Adipose tissue (tissue), 3 donors: Measurements from ENCODE around the gene MAFG. TPM values are rescaled to one million over a fixed set of nuclear protein-coding genes. Genes with fewer than 3 reads are reported as not detected.

Experiments used
- H3K27ac ChIP-seq: one replicate; pipeline ENCODE4 v1.5.1; 2013; ENCODE audit warnings: low read depth, low read length
- WGBS, 3 donors: extraction: QIAGEN DNeasy Blood & Tissue Kit; methylation state at CpG; one replicate each; pipeline ENCODE4 v1.1.7; 2013; 5-methylcytosine and 5-hydroxymethylcytosine counted together
- polyA plus RNA-seq, 3 donors: library from polyadenylated mRNA; stranded (reverse); fragments of 200-250 nt; gene quantifications; one replicate each; pipeline ENCODE4 v1.2.3, GENCODE V29; 2013
- donor health status: healthy with polysubstance abuse.
- donor health status: Bipolar disorder and iron deficiency.
- donor health status: healthy.

The MAFG gene
- polyA plus RNA-seq, 3 donors: 5.2 to 13.9 (median 13.8) TPM

GRCh38 chr17:81904600-81905423 is 22.7 kb downstream of the MAFG start:
- 91 to 92% (median 91%) methylated on average over 27 to 28 of the region's 28 CpGs for WGBS, 3 donors

GRCh38 chr17:81903896-81904599 is 23.5 kb downstream of the MAFG start:
- WGBS, 3 donors: 94 to 96% (median 94%) methylated on average over 24 of the region's 24 CpGs
- H3K27ac ChIP-seq: no peak overlapping the region

More at GRCh38 chr17:81904600-81905423, 22.7 kb downstream of the MAFG start:
- no peak overlapping the region for H3K27ac ChIP-seq

GRCh38 chr17:81903415-81903831 is 24.1 kb downstream of the MAFG start:
- 93 to 99% (median 97%) methylated on average over 10 of the region's 10 CpGs for WGBS, 3 donors
- no peak overlapping the region for H3K27ac ChIP-seq

- WGBS, 3 donors: 30 to 37% (median 34%) methylated on average over 42 to 47 of the region's 47 CpGs
Measured at GRCh38 chr17:81902653-81903414, 24.7 kb downstream of the MAFG start.

GRCh38 chr17:81902023-81902652 is 25.4 kb downstream of the MAFG start, which contains the start of gene NPB:
NPB (plus strand) TSS chr17:81902238; CDS start chr17:81902278, 40 bp downstream.
- H3K27ac ChIP-seq: no peak within 1 kb of the TSS
- WGBS, 3 donors: 1 to 2% (median 1%) methylated on average over 54 to 78 of the region's 79 CpGs

More at GRCh38 chr17:81902653-81903414, 24.7 kb downstream of the MAFG start:
- H3K27ac ChIP-seq: no peak overlapping the region

GRCh38 chr17:81901167-81902022 is 26.1 kb downstream of the MAFG start:
- whole genome bisulfite sequencing, 3 donors: 50 to 64% (median 53%) methylated on average over 16 to 21 of the region's 21 CpGs
- no peak overlapping the region for H3K27ac ChIP-seq

GRCh38 chr17:81900181-81900820 is 27.2 kb downstream of the MAFG start:
- 81 to 85% (median 82%) methylated on average over 18 of the region's 18 CpGs for WGBS, 3 donors
- H3K27ac ChIP-seq: no peak overlapping the region

GRCh38 chr17:81899514-81900166 is 27.9 kb downstream of the MAFG start:
- H3K27ac ChIP-seq: no peak overlapping the region
- 92 to 94% (median 93%) methylated on average over 22 of the region's 22 CpGs for WGBS, 3 donors

- no peak overlapping the region for H3K27ac ChIP-seq
- 84 to 92% (median 89%) methylated on average over 9 of the region's 9 CpGs for WGBS, 3 donors
Measured at GRCh38 chr17:81898885-81899284, 28.6 kb downstream of the MAFG start.

- no peak overlapping the region for H3K27ac ChIP-seq
- 91 to 93% (median 91%) methylated on average over 19 of the region's 19 CpGs for WGBS, 3 donors
Measured at GRCh38 chr17:81898029-81898866, 29.3 kb downstream of the MAFG start.

- 87 to 94% (median 93%) methylated on average over 11 of the region's 11 CpGs for WGBS, 3 donors
Measured at GRCh38 chr17:81895400-81895799, 32.1 kb downstream of the MAFG start.

GRCh38 chr17:81891303-81891552 is 36.3 kb downstream of the MAFG start:
- peak overlapping the region; percentile 78 for H3K27ac ChIP-seq
- 0 to 2% (median 1%) methylated on average over 15 to 40 of the region's 40 CpGs for WGBS, 3 donors

More at GRCh38 chr17:81895400-81895799, 32.1 kb downstream of the MAFG start:
- no peak overlapping the region for H3K27ac ChIP-seq

- H3K27ac ChIP-seq: peak overlapping the region; percentile 78
- WGBS, 3 donors: 6 to 8% (median 7%) methylated on average over 57 to 69 of the region's 69 CpGs
Measured at GRCh38 chr17:81890447-81891302, 36.9 kb downstream of the MAFG start.

- H3K27ac ChIP-seq: no peak overlapping the region
- WGBS, 3 donors: 85 to 94% (median 91%) methylated on average over 9 of the region's 9 CpGs
Measured at GRCh38 chr17:81889602-81890001, 37.9 kb downstream of the MAFG start.

- 90 to 92% (median 90%) methylated on average over 16 of the region's 16 CpGs for WGBS, 3 donors
- no peak overlapping the region for H3K27ac ChIP-seq
Measured at GRCh38 chr17:81888988-81889595, 38.4 kb downstream of the MAFG start.
